ENCODE measurements around the gene BCL2.

Gene BCL2

GRCh38 chr18:63096327-63096874, 223.2 kb downstream of the BCL2 start:
- Histone ChIP-seq H3K4me2 (peak overlapping the region in 7 of 11 experiments; percentile 3 to 98 (median 92); a peak in 8 of 22 replicates), H3K9me3 (replicated peaks in 1 of 11) (peaks cover 0 to 46% (median 29%) of the 10 kb centered on the region in 11 experiments; a peak in 18 of 22 replicates), H3K36me3 (no peaks in the 10 kb centered on the region; a peak in 1 of 22 replicates), H3K27ac (peak overlapping the region in 6 of 11 experiments; percentile 85 to 97 (median 92); a peak in 10 of 22 replicates), H3K9ac (no peak overlapping the region), H3K27me3 (peaks cover 0 to 11% (median 0%) of the 10 kb centered on the region in 11 experiments; a peak in 2 of 22 replicates), H4K20me1 (no peaks in the 10 kb centered on the region), H3K4me1 (peaks cover 34 to 68% (median 59%) of the 10 kb centered on the region in 10 experiments), H3K4me3 (no peak overlapping the region)
- TF ChIP-seq Cebpa-rat (IDR thresholded peaks at IDR 0.05) = no peak

GRCh38 chr18:63095768-63096167, 223.8 kb downstream of the BCL2 start:
- H3K4me3 ChIP-seq = no peak overlapping the region

DNA sequence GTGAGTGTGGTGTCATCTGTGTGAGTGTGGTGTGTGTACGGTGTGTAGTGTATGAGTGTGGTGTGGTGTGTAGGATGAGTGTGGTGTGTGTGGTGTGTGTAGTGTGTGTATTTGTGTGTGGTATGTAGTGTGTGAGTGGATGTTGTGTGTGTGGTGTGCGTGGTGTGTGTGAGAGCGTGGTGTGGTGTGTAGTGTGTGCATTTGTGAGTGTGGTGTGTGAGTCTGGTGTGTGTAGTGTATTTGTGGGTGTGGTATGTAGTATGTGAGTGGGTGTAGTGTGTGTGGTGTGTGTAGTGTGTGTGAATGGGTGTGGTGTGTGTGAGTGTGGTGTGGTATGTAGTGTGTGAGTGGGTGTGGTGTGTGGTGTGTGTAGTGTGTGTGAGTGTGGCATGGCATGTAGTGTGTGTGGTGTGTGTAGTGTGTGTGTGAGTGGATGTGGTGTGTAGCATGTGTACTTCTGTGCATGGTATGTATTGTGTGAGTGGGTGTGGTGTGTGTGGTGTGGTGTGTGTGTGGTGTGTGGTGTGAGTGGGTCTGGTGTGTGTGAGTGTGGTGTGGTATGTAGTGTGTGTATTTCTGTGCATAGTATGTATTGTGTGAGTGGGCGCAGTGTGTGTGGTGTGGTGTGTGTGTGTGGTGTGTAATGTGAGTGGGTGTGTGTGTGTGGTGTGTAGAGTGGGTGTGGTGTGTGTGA, 227.8 kb downstream of the BCL2 start:
- peaks cover 0 to 37% (median 25%) of the 10 kb centered on the region in 10 experiments; a peak in 16 of 20 replicates for H3K4me1 ChIP-seq
- H4K20me1 ChIP-seq = no peaks in the 10 kb centered on the region
- no peak overlapping the region for H3K9ac ChIP-seq
- H3K4me3 ChIP-seq = no peak overlapping the region
- TF ChIP-seq Cebpa-rat (IDR thresholded peaks at IDR 0.05) = no peak
- peaks cover 0 to 62% (median 38%) of the 10 kb centered on the region in 11 experiments; a peak in 18 of 22 replicates for H3K9me3 ChIP-seq (replicated peaks in 1 of 11)
- H3K36me3 ChIP-seq = no peaks in the 10 kb centered on the region; a peak in 1 of 22 replicates
- peak overlapping the region in 2 of 11 experiments; percentile 1 to 11; a peak in 1 of 22 replicates for H3K4me2 ChIP-seq
- peak overlapping the region in 4 of 11 experiments; percentile 0 to 30 (median 6); a peak in 4 of 22 replicates for H3K27ac ChIP-seq
- H3K27me3 ChIP-seq = no peaks in the 10 kb centered on the region

More at GRCh38 chr18:63095768-63096167, 223.8 kb downstream of the BCL2 start:
- Histone ChIP-seq H3K4me1 (peaks cover 29 to 68% (median 58%) of the 10 kb centered on the region in 10 experiments), H3K4me2 (peak overlapping the region in 4 of 11 experiments; percentile 1 to 98 (median 47); a peak in 4 of 22 replicates), H3K27me3 (peaks cover 0 to 5% (median 0%) of the 10 kb centered on the region in 11 experiments; a peak in 1 of 22 replicates), H3K9ac (no peak overlapping the region), H3K9me3 (replicated peaks in 1 of 11) (peaks cover 0 to 46% (median 29%) of the 10 kb centered on the region in 11 experiments; a peak in 18 of 22 replicates), H4K20me1 (no peaks in the 10 kb centered on the region), H3K27ac (peak overlapping the region in 4 of 11 experiments; percentile 91 to 97 (median 94); a peak in 5 of 22 replicates), H3K36me3 (no peaks in the 10 kb centered on the region; a peak in 1 of 22 replicates)
- no peak for TF ChIP-seq Cebpa-rat (IDR thresholded peaks at IDR 0.05)

DNA sequence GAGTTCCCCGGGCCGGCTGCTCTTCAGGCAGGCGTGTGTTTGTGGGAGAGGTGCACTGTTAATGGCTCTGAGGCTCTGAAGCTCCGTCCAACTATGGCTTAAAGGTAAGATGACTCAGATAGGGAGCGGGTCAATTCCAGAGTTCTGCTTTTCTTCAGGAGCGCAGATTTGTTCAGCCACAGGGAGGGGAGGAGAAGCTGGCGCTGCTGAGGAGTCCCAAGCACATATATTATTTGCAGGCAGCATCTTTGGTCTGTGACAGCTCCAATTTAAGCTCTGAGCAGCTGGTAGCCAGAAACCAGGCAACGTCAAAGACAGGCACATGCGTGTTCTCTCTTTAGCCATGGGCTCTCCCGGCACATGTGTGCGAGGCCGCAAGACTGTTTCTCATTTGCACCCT, 229.2 kb downstream of the BCL2 start:
- Histone ChIP-seq H3K4me3 (no peak overlapping the region), H3K9me3 (replicated peaks in 1 of 11) (peaks cover 0 to 58% (median 34%) of the 10 kb centered on the region in 11 experiments; a peak in 18 of 22 replicates), H3K27ac (no peak overlapping the region), H3K4me1 (peaks cover 0 to 36% (median 17%) of the 10 kb centered on the region in 10 experiments; a peak in 14 of 20 replicates), H3K27me3 (no peaks in the 10 kb centered on the region), H3K9ac (no peak overlapping the region), H3K36me3 (no peaks in the 10 kb centered on the region; a peak in 1 of 22 replicates), H3K4me2 (peak overlapping the region in 6 of 11 experiments; percentile 1 to 27 (median 14); a peak in 5 of 22 replicates), H4K20me1 (no peaks in the 10 kb centered on the region)
- no peak for TF ChIP-seq Cebpa-rat (IDR thresholded peaks at IDR 0.05)

DNA sequence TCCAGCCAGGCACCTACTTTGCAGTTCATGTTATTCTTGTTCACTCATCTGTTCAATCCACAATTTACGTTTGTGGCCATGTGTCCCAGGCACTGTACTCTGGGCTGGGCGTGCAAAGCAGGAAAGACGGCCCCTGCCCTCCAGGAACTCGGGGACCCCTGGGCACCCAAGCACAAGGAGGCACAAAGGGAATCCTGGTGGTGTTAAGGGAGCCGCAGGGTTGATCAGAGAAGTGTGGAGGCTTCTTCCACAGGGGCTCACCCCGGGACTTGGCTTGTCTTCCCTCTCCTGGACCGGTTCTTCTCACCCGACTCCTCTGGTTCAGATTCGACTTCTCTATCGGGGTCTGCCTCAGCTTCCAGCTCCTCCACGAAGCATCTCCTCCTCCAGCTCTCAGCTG, 230.5 kb downstream of the BCL2 start:
- no peak for TF ChIP-seq Cebpa-rat (IDR thresholded peaks at IDR 0.05)
- peaks cover 0 to 37% (median 17%) of the 10 kb centered on the region in 10 experiments; a peak in 14 of 20 replicates for H3K4me1 ChIP-seq
- no peaks in the 10 kb centered on the region for H3K27me3 ChIP-seq
- H3K36me3 ChIP-seq = no peaks in the 10 kb centered on the region
- H3K4me2 ChIP-seq = no peak overlapping the region
- no peaks in the 10 kb centered on the region for H4K20me1 ChIP-seq
- no peak overlapping the region for H3K4me3 ChIP-seq
- H3K27ac ChIP-seq = no peak overlapping the region
- H3K9ac ChIP-seq = no peak overlapping the region
- peaks cover 0 to 58% (median 34%) of the 10 kb centered on the region in 11 experiments; a peak in 20 of 22 replicates for H3K9me3 ChIP-seq (replicated peaks in 1 of 11)

- H4K20me1 ChIP-seq = no peaks in the 10 kb centered on the region
- no peak overlapping the region for H3K4me3 ChIP-seq
- H3K9me3 ChIP-seq (replicated peaks in 1 of 11) = peaks cover 8 to 58% (median 36%) of the 10 kb centered on the region in 11 experiments
- TF ChIP-seq Cebpa-rat (IDR thresholded peaks at IDR 0.05) = no peak
- peaks cover 0 to 37% (median 17%) of the 10 kb centered on the region in 10 experiments; a peak in 14 of 20 replicates for H3K4me1 ChIP-seq
- no peaks in the 10 kb centered on the region for H3K27me3 ChIP-seq
- H3K36me3 ChIP-seq = no peaks in the 10 kb centered on the region
- no peak overlapping the region for H3K9ac ChIP-seq
- H3K27ac ChIP-seq = no peak overlapping the region; a peak in 1 of 22 replicates
- H3K4me2 ChIP-seq = no peak overlapping the region
These were observed 231.3 kb downstream of the BCL2 start for GRCh38 chr18:63088262-63088661.

- H3K4me2 ChIP-seq = no peak overlapping the region
- H3K27me3 ChIP-seq = no peaks in the 10 kb centered on the region
- no peaks in the 10 kb centered on the region for H3K36me3 ChIP-seq
- H3K9ac ChIP-seq = no peak overlapping the region
- H3K27ac ChIP-seq = no peak overlapping the region; a peak in 1 of 22 replicates
- H3K9me3 ChIP-seq (replicated peaks in 1 of 11) = peaks cover 14 to 58% (median 42%) of the 10 kb centered on the region in 11 experiments
- no peak overlapping the region for H3K4me3 ChIP-seq
- H3K4me1 ChIP-seq = peaks cover 0 to 43% (median 20%) of the 10 kb centered on the region in 10 experiments; a peak in 14 of 20 replicates
- TF ChIP-seq Cebpa-rat (IDR thresholded peaks at IDR 0.05) = no peak
- no peaks in the 10 kb centered on the region for H4K20me1 ChIP-seq
These were observed 231.9 kb downstream of the BCL2 start for GRCh38 chr18:63087421-63088230.

DNA sequence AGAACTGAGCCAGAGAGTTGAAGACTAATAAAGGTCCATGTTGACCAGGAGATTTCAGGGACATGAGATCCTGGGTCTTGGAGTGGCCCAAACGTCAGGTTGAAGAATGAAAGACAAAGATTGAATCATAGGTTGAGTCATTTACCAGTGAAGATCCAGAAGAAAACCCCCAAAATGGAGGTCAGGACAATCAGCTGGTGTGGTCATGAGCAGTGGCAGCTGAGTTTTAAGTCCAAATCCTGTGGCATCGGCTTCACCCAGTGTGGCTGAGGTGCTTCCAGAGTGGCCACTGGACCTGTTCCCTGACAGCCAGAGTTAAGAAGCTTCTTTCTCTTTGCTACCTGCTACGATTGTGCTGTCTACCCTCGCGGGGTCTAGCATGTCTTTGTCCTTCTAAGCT, 234.0 kb downstream of the BCL2 start:
- H3K9me3 ChIP-seq (replicated peaks in 1 of 11) = peaks cover 28 to 68% (median 54%) of the 10 kb centered on the region in 11 experiments
- H3K4me2 ChIP-seq = peak overlapping the region in 4 of 11 experiments; percentile 4 to 20 (median 16); a peak in 2 of 22 replicates
- no peak overlapping the region for H3K27ac ChIP-seq
- no peaks in the 10 kb centered on the region for H4K20me1 ChIP-seq
- TF ChIP-seq Cebpa-rat (IDR thresholded peaks at IDR 0.05) = no peak
- no peaks in the 10 kb centered on the region for H3K27me3 ChIP-seq
- peaks cover 0 to 32% (median 9%) of the 10 kb centered on the region in 10 experiments; a peak in 14 of 20 replicates for H3K4me1 ChIP-seq
- H3K36me3 ChIP-seq = 0 out of 22 replicates have a peak, but pooled peaks cover 0 to under 1% (median 0%) of the 10 kb centered on the region in 11 experiments
- no peak overlapping the region for H3K4me3 ChIP-seq
- no peak overlapping the region for H3K9ac ChIP-seq
